Right kidney (tissue), 1 donor: ENCODE data around the gene CXCL12.
A peak's percentile ranks its signal among the peaks of the same experiment; 100 is the strongest.

Experiments
- DNase-seq: peaks from one replicate; pipeline ENCODE4 v3.0.0-alpha.2; 2016

Gene CXCL12

GRCh38 chr10:44366941-44367630 is 17.8 kb downstream of the CXCL12 start:
- DNase-seq: no peak

- no peak for DNase-seq
Observed at GRCh38 chr10:44364566-44364965, 20.3 kb downstream of the CXCL12 start.

GRCh38 chr10:44363716-44364115 is 21.2 kb downstream of the CXCL12 start:
- no peak for DNase-seq

- no peak for DNase-seq
Observed at GRCh38 chr10:44362866-44363711, 21.8 kb downstream of the CXCL12 start.

GRCh38 chr10:44361109-44361508 is 23.8 kb downstream of the CXCL12 start:
- no peak for DNase-seq

- no peak for DNase-seq
Observed at GRCh38 chr10:44358080-44358771, 26.7 kb downstream of the CXCL12 start.

- no peak for DNase-seq
Observed at GRCh38 chr10:44357023-44357540, 27.8 kb downstream of the CXCL12 start.

GRCh38 chr10:44356139-44357022 is 28.5 kb downstream of the CXCL12 start:
- DNase-seq: no peak

GRCh38 chr10:44355630-44356029 is 29.3 kb downstream of the CXCL12 start:
- no peak for DNase-seq

GRCh38 chr10:44354771-44355170 is 30.1 kb downstream of the CXCL12 start:
- DNase-seq: no peak

- no peak for DNase-seq
Observed at GRCh38 chr10:44353721-44354120, 31.2 kb downstream of the CXCL12 start.

- DNase-seq: no peak
Observed at GRCh38 chr10:44353128-44353390, 31.8 kb downstream of the CXCL12 start.

GRCh38 chr10:44352316-44353127 is 32.4 kb downstream of the CXCL12 start:
- peak; percentile 59 for DNase-seq

- DNase-seq: no peak
Observed at GRCh38 chr10:44348496-44348895, 36.4 kb downstream of the CXCL12 start.

GRCh38 chr10:44347609-44348400 is 37.1 kb downstream of the CXCL12 start:
- DNase-seq: no peak

- no peak for DNase-seq
Observed at GRCh38 chr10:44344727-44345126, 40.2 kb downstream of the CXCL12 start.

GRCh38 chr10:44343843-44344242 is 41.1 kb downstream of the CXCL12 start:
- DNase-seq: no peak

- DNase-seq: no peak
Observed at GRCh38 chr10:44341886-44342285, 43.0 kb downstream of the CXCL12 start.

GRCh38 chr10:44340557-44340956 is 44.3 kb downstream of the CXCL12 start:
- DNase-seq: no peak

- no peak for DNase-seq
Observed at GRCh38 chr10:44339218-44339617, 45.7 kb downstream of the CXCL12 start.
